GM18505 (cell line): Measurements from ENCODE around the gene USHBP1.

Experiments used
- ATAC-seq: cut with Tn5 transposase; IDR thresholded peaks from one replicate; pipeline ENCODE4 v1.9.1; 2021; ENCODE audit not compliant: unreplicated experiment
- POLR2A ChIP-seq: IDR thresholded peaks from 4 replicates; pipeline ENCODE4 v1.6.1; 2011; ENCODE audit warnings: borderline replicate concordance; ENCODE audit not compliant: insufficient read depth, insufficient read length; ENCODE audit errors: extremely low read depth

Gene USHBP1

GRCh38 chr19:17244618-17245534 is 19.7 kb downstream of the USHBP1 start:
- no peak for TF ChIP-seq POLR2A
- peak; percentile 16 for ATAC-seq

GRCh38 chr19:17243830-17244617 is 20.5 kb downstream of the USHBP1 start:
- ATAC-seq = no peak
- TF ChIP-seq POLR2A = no peak

DNA sequence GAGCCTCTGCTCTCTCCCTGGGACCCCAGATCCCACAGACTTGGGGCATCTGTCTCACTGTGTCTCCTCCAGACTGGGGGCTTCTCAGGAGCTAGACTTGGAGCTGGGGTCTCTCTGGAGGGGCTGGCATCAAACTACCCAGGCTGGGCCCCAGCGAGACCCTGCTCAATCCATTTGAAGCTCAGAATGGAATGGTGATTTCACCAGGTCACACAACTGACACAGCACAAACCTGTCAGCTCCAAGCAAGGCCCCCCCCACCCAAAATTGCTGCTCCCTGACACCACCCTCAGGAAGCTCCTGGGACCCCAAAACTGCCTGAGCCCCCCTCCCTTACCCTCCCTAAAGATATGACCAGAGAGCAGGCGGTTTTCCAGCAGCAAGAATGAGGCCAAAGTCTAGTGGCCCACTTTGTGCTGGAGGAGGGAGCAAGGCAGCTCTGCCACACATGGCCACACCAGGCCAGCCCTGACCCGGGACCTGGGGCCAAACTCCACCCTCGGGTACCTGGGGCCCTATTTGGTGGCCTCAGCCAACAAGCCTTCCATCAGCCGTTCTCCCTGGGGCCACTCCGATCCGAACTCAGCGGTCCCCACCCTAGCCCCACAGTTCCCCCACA is 21.2 kb downstream of the USHBP1 start:
- no peak for ATAC-seq

GRCh38 chr19:17242431-17243208 is 21.9 kb downstream of the USHBP1 start:
- no peak for TF ChIP-seq POLR2A
- ATAC-seq = no peak

More for the DNA sequence above, 21.2 kb downstream of the USHBP1 start:
- TF ChIP-seq POLR2A = no peak

- TF ChIP-seq POLR2A = no peak
- no peak for ATAC-seq
Observed at GRCh38 chr19:17240826-17241399, 23.6 kb downstream of the USHBP1 start.

- no peak for ATAC-seq
- TF ChIP-seq POLR2A = no peak
Observed at GRCh38 chr19:17240062-17240752, 24.3 kb downstream of the USHBP1 start.

DNA sequence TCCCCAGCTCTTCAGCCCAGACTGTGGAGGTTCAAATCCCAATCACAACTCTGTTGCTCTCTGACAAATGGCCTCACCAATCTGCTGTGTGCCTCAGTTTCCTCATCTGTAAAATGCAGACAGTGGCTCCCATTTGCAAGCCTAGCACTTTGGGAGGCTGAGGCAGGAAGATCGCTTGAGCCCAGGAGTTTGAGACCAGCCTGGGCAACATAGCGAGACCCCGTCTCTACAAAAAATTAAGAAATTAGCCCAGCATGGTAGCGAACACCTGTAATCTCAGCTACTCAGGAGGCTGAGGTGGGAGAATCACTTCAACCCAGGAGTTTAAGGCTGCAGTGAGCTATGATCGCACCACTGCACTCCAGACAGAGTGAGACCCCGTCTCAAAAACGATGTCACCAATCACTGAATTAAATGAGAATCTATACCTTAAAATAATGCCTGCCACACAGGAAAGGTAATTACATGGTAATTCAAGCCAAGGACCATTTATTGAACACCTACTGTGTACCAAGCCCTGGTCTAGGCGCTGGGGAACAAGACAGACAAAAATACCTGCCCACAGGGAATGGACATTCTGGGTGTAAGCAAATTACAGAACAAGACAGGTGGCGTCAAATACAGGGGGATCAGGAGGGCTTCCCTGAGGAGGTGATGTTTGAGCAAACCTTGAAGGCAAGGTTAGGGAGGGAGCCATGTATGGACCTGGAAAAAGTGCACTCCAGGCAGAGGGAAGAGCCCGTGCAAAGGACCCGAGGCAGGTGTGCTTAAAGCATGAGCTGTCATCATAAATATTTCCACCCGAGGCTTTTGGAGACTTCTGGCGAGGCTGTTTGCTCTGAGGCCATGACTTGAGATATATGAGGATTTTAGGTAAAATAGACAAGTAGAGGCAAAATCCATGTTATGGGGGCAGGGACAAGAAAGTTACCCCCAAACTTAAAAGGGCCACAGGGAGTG is 26.5 kb downstream of the USHBP1 start:
- no peak for TF ChIP-seq POLR2A
- ATAC-seq = no peak

GRCh38 chr19:17236811-17237543 is 27.6 kb downstream of the USHBP1 start:
- no peak for TF ChIP-seq POLR2A
- ATAC-seq = no peak

- ATAC-seq = peak; percentile 19
- TF ChIP-seq POLR2A = peak; percentile 40
Observed at GRCh38 chr19:17235971-17236777, 28.4 kb downstream of the USHBP1 start.
